HFFc6 (cell line): ENCODE measurements around the gene AMPD2. TPM values are rescaled to one million over a fixed set of nuclear protein-coding genes. Genes with fewer than 3 reads are reported as not detected.

Source experiments
- DNase-seq: peaks from one replicate; pipeline ENCODE4 v3.0.0-alpha.2; 2018
- H3K27ac Mint-ChIP-seq: 2 replicates; pipeline ENCODE4 v1.8.0; 2020; ENCODE audit warnings: mild to moderate bottlenecking, mixed read lengths
- H3K27me3 Mint-ChIP-seq: 2 replicates; pipeline ENCODE4 v1.8.0; 2021; ENCODE audit warnings: mild to moderate bottlenecking, moderate library complexity, mixed read lengths; ENCODE audit not compliant: insufficient read depth
- H3K36me3 Mint-ChIP-seq: 2 replicates; pipeline ENCODE4 v1.8.0; 2021; ENCODE audit warnings: low read depth, mixed read lengths
- H3K4me1 Mint-ChIP-seq: 2 replicates; pipeline ENCODE4 v1.8.0; 2020; ENCODE audit warnings: low read depth, mixed read lengths
- H3K4me3 Mint-ChIP-seq: 2 replicates; pipeline ENCODE4 v1.8.0; 2020; ENCODE audit warnings: mild to moderate bottlenecking, moderate library complexity, mixed read lengths
- H3K9me3 Mint-ChIP-seq: 2 replicates; pipeline ENCODE4 v1.8.0; 2020; ENCODE audit warnings: mild to moderate bottlenecking, mixed read lengths
- total RNA-seq, 6 experiments: library from RNA; stranded (reverse); fragmentation: NEBNext Ultra II Directional; extraction: Animal tissue kit (Norgen Biotek cat#: 25700); gene quantifications; 2 replicates in 1 of 6; 3 replicates in 5 of 6; pipeline ENCODE4 v1.2.3, GENCODE V29; 2021
- TF ChIP-seq, protein P1 (sequence below): fragments of 200-600 bp; sonication (generic); IDR thresholded peaks from 2 replicates; pipeline ENCODE4 v1.5.0; 2021; ENCODE audit warnings: antibody characterized with exemption, mild to moderate bottlenecking

Gene AMPD2
- total RNA-seq, 6 experiments from 2014 or later = 127 to 172 (median 139) TPM

DNA sequence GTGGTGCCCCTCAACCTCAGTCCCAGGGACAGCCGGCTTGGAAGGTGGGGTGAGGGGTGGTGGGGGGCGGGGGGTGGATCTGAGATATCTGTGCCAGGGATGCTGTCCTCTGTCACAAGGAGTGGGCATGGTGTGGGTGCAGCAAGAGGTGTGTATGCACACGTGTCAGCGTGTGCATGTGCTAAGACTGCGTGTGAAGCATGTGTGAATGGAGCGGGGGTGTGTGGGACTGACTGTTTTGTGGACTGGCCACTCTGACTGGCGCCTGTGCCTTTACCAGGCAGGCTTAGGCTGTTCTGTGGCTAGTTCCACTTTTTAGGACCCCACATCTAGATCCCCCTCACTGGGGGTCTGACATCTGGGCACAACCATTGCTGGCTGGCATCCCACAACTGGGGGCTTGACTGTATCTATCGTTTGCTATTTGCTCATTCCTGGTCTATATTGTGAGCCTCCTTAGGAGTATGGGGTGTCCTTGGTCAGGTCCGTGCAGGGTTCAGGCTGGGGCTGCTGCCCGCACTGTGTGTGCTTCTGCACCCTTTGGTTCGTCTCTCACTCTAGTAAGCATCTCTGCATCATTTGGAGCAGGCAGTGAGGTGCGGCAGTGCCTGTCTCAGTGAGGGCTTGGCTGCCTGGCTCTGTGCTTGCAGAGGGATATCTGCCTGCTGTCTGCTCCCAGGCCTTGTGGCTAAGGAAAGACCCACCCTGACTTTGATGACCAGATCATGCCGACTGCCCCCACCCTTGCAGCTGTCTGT, 1.9 kb downstream of the AMPD2 start:
- no peak for DNase-seq
- no peaks in the 10 kb centered on the region for H3K9me3 Mint-ChIP-seq
- peak overlapping the region; percentile 95 for H3K4me3 Mint-ChIP-seq
- peaks cover 66% of the 10 kb centered on the region for H3K4me1 Mint-ChIP-seq
- H3K27ac Mint-ChIP-seq = peak overlapping the region; percentile 100
- peaks cover 4% of the 10 kb centered on the region for H3K27me3 Mint-ChIP-seq
- H3K36me3 Mint-ChIP-seq = peaks cover 13% of the 10 kb centered on the region
- TF ChIP-seq, protein P1, sequence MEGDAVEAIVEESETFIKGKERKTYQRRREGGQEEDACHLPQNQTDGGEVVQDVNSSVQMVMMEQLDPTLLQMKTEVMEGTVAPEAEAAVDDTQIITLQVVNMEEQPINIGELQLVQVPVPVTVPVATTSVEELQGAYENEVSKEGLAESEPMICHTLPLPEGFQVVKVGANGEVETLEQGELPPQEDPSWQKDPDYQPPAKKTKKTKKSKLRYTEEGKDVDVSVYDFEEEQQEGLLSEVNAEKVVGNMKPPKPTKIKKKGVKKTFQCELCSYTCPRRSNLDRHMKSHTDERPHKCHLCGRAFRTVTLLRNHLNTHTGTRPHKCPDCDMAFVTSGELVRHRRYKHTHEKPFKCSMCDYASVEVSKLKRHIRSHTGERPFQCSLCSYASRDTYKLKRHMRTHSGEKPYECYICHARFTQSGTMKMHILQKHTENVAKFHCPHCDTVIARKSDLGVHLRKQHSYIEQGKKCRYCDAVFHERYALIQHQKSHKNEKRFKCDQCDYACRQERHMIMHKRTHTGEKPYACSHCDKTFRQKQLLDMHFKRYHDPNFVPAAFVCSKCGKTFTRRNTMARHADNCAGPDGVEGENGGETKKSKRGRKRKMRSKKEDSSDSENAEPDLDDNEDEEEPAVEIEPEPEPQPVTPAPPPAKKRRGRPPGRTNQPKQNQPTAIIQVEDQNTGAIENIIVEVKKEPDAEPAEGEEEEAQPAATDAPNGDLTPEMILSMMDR = no peak

DNA sequence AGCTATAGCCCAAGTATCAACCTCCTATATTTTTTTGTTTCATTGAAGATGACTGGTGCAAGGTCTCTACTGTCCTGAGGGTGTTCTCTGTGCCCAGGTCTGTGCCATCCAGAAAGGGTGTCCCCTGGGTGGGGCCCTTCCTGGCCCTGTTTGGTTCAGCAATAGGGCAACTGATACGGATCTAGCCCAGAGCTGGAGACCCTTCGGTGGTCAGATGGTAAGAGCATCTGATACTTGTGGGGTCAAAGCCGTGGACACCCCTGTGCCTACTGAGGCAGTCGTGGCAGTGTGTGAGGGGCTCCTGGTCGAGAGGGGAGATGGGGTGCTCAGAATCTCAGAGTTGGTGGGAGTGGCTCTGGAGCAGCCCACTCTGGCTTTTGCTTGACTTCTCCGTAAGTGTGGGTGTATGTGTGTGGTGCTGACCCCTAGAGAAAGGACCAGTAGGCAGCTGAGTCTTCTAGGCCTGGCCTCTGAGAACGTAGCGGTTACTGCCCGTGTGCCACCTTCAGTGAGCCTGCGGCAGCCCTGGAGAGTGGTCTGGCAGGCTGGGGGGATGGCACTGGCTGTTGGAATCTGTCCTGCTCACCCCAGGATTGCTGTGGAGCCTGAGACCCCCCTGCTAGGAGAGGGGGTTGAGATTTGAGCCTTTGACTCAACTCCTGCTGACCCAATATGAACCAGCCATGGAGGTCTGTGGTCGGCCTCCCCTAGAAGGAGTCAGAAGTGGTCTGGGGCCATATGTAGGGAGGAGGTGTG, 2.7 kb downstream of the AMPD2 start:
- TF ChIP-seq, protein P1 = no peak
- H3K4me3 Mint-ChIP-seq = peak overlapping the region; percentile 95
- H3K27me3 Mint-ChIP-seq = peaks cover 4% of the 10 kb centered on the region
- H3K9me3 Mint-ChIP-seq = no peaks in the 10 kb centered on the region
- H3K4me1 Mint-ChIP-seq = peaks cover 59% of the 10 kb centered on the region
- no peak for DNase-seq
- H3K36me3 Mint-ChIP-seq = peaks cover 13% of the 10 kb centered on the region
- H3K27ac Mint-ChIP-seq = peak overlapping the region; percentile 100

DNA sequence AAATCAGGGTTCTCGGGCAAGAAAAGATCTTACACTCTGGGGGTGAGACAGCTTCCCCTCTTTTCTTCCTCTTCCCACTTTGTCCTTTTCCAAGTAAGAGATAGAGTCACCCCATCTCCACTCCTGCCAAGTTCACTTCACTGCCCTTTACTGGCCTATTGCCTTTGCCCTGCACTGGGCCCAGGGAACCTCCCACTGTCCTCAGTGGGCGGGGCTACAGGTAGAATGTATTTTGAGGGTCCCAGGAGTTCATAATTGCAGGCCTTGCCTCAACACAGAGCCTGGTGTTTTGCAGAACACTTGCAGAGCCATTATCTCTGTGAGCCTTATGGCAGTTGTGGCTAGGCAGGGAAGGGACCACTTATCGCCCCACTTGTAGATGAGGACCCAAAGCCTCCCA, 3.3 kb downstream of the AMPD2 start:
- Mint-ChIP-seq H3K9me3 (no peaks in the 10 kb centered on the region), H3K27ac (peak overlapping the region; percentile 100; the same call in 1 of the 2 replicates), H3K4me3 (peak overlapping the region; percentile 95), H3K36me3 (peaks cover 18% of the 10 kb centered on the region), H3K4me1 (peaks cover 53% of the 10 kb centered on the region), H3K27me3 (peaks cover 4% of the 10 kb centered on the region)
- no peak for DNase-seq
- TF ChIP-seq, protein P1 = no peak

DNA sequence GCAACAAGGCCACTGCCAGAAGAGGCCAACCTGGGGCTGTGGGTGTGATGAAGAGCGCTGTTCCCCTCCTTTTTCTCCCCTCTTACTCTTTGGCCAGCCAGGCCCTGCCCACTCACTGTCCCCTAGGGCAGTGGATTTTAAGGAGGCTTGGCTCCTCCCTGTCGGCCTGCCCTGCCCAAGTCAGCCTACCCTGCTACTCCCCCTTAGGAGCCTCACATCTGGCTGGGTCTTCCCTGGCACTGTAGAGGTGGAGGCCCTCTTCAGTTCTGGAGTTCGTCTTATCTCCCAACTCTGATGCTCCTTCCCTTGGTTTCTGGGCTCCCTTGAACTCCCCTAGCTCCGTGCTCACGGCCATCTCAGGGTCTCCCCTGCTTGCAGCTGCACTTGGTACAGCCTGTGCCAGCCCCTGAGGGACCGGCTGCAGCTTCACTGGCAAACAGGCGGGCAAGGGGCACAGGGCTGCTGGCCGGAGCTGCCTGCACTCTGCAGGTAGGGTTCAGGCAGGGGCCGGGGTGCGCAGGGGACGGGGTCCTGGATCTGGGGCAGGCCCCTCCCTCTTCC, 4.0 kb downstream of the AMPD2 start:
- no peak for DNase-seq
- Mint-ChIP-seq H3K27ac (peak overlapping the region; percentile 62; the same call in 1 of the 2 replicates), H3K4me1 (peaks cover 56% of the 10 kb centered on the region), H3K36me3 (peaks cover 25% of the 10 kb centered on the region), H3K4me3 (peak overlapping the region; percentile 95), H3K27me3 (peaks cover 4% of the 10 kb centered on the region), H3K9me3 (no peaks in the 10 kb centered on the region)
- TF ChIP-seq, protein P1 = no peak

DNA sequence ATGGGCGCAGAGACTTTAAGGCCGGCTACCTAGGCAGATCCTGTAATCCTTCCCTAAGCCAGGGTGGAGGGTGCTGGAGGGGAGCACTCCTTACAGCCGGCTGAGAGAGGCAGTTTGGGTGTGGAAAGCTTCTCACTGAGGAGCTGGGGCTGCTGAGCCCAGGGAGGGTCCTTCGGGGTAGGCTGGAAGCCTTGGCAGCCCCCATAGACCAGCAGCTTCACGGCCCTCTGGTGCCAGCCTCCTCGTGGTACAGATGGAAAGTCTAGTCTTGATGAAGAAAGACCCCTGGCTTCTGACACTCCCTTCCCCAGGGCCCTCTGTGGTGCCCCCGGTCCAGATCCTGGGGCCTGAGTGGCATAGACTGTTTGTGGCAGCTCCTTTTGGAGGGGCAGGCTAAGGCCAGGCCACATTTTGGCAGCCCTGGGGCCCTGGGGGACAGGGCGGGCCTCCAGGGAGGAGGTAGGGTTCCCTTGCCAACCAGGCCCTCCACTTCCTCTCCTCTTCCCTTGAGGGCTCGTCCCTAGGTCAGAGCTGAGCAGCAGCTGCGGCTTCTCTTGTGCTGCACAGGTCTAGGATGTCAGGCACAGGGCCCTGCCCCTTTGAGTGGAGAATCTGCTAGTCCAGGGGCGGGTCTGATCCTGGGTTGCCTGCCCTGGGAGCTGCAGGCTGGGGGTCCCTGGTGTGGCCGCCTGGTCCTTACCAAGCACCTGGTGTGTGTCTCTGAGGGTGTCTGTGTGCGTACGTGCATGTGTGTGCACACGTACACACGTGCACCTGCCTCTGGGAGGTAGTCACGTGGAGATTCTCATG, 4.8 kb downstream of the AMPD2 start:
- Mint-ChIP-seq H3K27me3 (peaks cover 4% of the 10 kb centered on the region), H3K27ac (0 out of 2 replicates have a peak overlapping the region, but pooled peaks have one; percentile 4), H3K36me3 (peaks cover 27% of the 10 kb centered on the region), H3K9me3 (no peaks in the 10 kb centered on the region), H3K4me1 (peaks cover 49% of the 10 kb centered on the region), H3K4me3 (no peak overlapping the region)
- TF ChIP-seq, protein P1 = no peak
- DNase-seq = no peak
